HCT116 (cell line): ENCODE results near the gene FAM120A.

Source experiments
- EZH2 ChIP-seq: fragments of 200-600 bp; sonication (generic); IDR thresholded peaks from 2 replicates; pipeline ENCODE4 v1.6.1; 2017; ENCODE audit warnings: antibody characterized with exemption, mixed run types
- JUND ChIP-seq: IDR thresholded peaks from 2 replicates; pipeline ENCODE4 v1.6.1; 2012
- MAX ChIP-seq: IDR thresholded peaks from 2 replicates; pipeline ENCODE4 v1.6.1; 2012
- POLR2A ChIP-seq: IDR thresholded peaks from 2 replicates; pipeline ENCODE4 v1.7.0; 2011; ENCODE audit warnings: borderline replicate concordance; ENCODE audit not compliant: insufficient read depth, insufficient read length; ENCODE audit errors: extremely low read depth
- POLR2AphosphoS5 ChIP-seq: IDR thresholded peaks from 2 replicates; pipeline ENCODE4 v1.6.1; 2011; ENCODE audit warnings: mild to moderate bottlenecking, low read depth, low read length, moderate library complexity
- SRF ChIP-seq: IDR thresholded peaks from 2 replicates; pipeline ENCODE4 v1.6.1; 2012; ENCODE audit warnings: low read depth
- YY1 ChIP-seq: IDR thresholded peaks from 2 replicates; pipeline ENCODE4 v1.6.1; 2011; ENCODE audit warnings: low read length, low read depth, moderate library complexity, mild to moderate bottlenecking; ENCODE audit not compliant: insufficient replicate concordance; ENCODE audit errors: extremely low read depth
- ZNF274 ChIP-seq: fragments of 200-500 bp; sonication (Bioruptor generic); IDR thresholded peaks from 2 replicates; pipeline ENCODE4 v1.6.1; 2014; ENCODE audit warnings: mild to moderate bottlenecking, low read depth, low read length, inconsistent platforms
- TF ChIP-seq, protein P1 (sequence below), 3 experiments: fragments of 200-600 bp in 1 of 3; sonication (generic) in 1 of 3; IDR thresholded peaks in 2 of 3; conservative IDR thresholded peaks in 1 of 3; 2 replicates each; pipeline ENCODE4 v1.5.1; 2012 to 2017; ENCODE audit warnings: low read depth in 2 of 3, low read length in 2 of 3, antibody characterized with exemption in 1 of 3, borderline replicate concordance in 1 of 3, control low read depth in 1 of 3, mild to moderate bottlenecking in 1 of 3, mixed read lengths in 1 of 3, mixed run types in 1 of 3, moderate library complexity in 1 of 3; ENCODE audit not compliant: insufficient read depth in 1 of 3
- TF ChIP-seq, protein P2 (sequence below): IDR thresholded peaks from 2 replicates; pipeline ENCODE4 v1.6.1; 2012
- TF ChIP-seq, protein P3 (sequence below): IDR thresholded peaks from 2 replicates; pipeline ENCODE4 v1.6.1; 2012; ENCODE audit warnings: low read depth

DNA sequence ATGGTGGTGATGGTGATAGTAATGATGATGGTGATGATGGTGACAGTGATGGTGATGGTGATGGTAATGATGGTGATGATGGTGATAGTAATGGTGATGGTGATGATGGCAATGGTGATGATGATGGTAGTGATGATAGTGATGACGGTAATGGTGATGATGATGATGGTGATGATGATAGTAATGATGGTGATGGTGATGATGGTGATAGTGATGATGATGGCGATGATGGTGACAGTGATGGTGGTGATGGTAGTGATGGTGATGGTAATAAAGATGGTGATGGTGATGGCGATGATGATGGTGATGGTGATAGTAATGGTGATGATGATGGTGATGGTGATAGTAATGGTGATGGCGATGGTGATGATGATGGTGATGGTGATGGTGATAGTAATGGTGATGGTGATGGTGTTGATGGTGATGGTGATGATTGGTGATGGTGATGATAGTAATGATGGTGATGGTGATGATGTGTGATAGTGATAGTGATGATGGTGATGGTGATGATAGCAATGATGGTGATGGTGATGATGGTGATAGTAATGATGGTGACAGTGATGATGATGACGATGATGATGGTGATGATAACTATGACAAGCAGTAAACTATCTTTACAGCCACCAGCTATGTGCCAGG, 163.5 kb downstream of the FAM120A start:
- TF ChIP-seq, protein P1, sequence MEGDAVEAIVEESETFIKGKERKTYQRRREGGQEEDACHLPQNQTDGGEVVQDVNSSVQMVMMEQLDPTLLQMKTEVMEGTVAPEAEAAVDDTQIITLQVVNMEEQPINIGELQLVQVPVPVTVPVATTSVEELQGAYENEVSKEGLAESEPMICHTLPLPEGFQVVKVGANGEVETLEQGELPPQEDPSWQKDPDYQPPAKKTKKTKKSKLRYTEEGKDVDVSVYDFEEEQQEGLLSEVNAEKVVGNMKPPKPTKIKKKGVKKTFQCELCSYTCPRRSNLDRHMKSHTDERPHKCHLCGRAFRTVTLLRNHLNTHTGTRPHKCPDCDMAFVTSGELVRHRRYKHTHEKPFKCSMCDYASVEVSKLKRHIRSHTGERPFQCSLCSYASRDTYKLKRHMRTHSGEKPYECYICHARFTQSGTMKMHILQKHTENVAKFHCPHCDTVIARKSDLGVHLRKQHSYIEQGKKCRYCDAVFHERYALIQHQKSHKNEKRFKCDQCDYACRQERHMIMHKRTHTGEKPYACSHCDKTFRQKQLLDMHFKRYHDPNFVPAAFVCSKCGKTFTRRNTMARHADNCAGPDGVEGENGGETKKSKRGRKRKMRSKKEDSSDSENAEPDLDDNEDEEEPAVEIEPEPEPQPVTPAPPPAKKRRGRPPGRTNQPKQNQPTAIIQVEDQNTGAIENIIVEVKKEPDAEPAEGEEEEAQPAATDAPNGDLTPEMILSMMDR (IDR thresholded peaks at IDR 0.05 in 2 of 3, conservative IDR thresholded peaks at IDR 0.05 in 1 of 3; ENCODE audit: borderline replicate concordance in 1 of 3, insufficient read depth in 1 of 3, low read depth in 2 of 3, low read length in 2 of 3): no peak
- no peak for TF ChIP-seq EZH2
- no peak for TF ChIP-seq YY1
- TF ChIP-seq, protein P2, sequence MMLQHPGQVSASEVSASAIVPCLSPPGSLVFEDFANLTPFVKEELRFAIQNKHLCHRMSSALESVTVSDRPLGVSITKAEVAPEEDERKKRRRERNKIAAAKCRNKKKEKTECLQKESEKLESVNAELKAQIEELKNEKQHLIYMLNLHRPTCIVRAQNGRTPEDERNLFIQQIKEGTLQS: no peak
- no peak for TF ChIP-seq JUND
- TF ChIP-seq POLR2AphosphoS5: no peak
- no peak for TF ChIP-seq POLR2A
- TF ChIP-seq MAX: no peak
- TF ChIP-seq ZNF274: no peak
- TF ChIP-seq, protein P3, sequence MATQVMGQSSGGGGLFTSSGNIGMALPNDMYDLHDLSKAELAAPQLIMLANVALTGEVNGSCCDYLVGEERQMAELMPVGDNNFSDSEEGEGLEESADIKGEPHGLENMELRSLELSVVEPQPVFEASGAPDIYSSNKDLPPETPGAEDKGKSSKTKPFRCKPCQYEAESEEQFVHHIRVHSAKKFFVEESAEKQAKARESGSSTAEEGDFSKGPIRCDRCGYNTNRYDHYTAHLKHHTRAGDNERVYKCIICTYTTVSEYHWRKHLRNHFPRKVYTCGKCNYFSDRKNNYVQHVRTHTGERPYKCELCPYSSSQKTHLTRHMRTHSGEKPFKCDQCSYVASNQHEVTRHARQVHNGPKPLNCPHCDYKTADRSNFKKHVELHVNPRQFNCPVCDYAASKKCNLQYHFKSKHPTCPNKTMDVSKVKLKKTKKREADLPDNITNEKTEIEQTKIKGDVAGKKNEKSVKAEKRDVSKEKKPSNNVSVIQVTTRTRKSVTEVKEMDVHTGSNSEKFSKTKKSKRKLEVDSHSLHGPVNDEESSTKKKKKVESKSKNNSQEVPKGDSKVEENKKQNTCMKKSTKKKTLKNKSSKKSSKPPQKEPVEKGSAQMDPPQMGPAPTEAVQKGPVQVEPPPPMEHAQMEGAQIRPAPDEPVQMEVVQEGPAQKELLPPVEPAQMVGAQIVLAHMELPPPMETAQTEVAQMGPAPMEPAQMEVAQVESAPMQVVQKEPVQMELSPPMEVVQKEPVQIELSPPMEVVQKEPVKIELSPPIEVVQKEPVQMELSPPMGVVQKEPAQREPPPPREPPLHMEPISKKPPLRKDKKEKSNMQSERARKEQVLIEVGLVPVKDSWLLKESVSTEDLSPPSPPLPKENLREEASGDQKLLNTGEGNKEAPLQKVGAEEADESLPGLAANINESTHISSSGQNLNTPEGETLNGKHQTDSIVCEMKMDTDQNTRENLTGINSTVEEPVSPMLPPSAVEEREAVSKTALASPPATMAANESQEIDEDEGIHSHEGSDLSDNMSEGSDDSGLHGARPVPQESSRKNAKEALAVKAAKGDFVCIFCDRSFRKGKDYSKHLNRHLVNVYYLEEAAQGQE: no peak
- TF ChIP-seq SRF: no peak
